Dendritic cell treated with granulocyte-macrophage colony-stimulating factor and Interleukin-4, amounts not matched to agents 40 ng/mL and 50 ng/mL, for 4 days (primary cell): ENCODE data around the gene ADK.

ENCODE experiments used
- H3K27ac Mint-ChIP-seq: one replicate; pipeline ENCODE4 v1.8.0; 2022; ENCODE audit warnings: mild to moderate bottlenecking, mixed read lengths
- H3K27me3 Mint-ChIP-seq: one replicate; pipeline ENCODE4 v1.8.0; 2022; ENCODE audit warnings: mild to moderate bottlenecking, mixed read lengths
- H3K36me3 Mint-ChIP-seq: one replicate; pipeline ENCODE4 v1.8.0; 2022; ENCODE audit warnings: low read depth, mixed read lengths
- H3K4me1 Mint-ChIP-seq: one replicate; pipeline ENCODE4 v1.8.0; 2022; ENCODE audit warnings: low read depth, mixed read lengths
- H3K4me3 Mint-ChIP-seq: one replicate; pipeline ENCODE4 v1.8.0; 2022; ENCODE audit warnings: mild to moderate bottlenecking, moderate library complexity, mixed read lengths
- H3K9me3 Mint-ChIP-seq: one replicate; pipeline ENCODE4 v1.8.0; 2022; ENCODE audit warnings: mixed read lengths
- intact Hi-C: fragments of 100-400 bp; cut with micrococcal nuclease; formaldehyde crosslinking; loops from one replicate; pipeline ENCODE4 v1.15.0; 2022

ADK gene

GRCh38 chr10:74150990-74151878 is at the start of gene ADK:
TSS of gene ADK (plus strand) at chr10:74151221. CDS start at chr10:74151279, 58 bp downstream.
- no peak within 1 kb of the TSS for H3K4me3 Mint-ChIP-seq
- H3K27ac Mint-ChIP-seq: no peak within 1 kb of the TSS
- H3K9me3 Mint-ChIP-seq: no peaks in the 10 kb centered on the region
- H3K36me3 Mint-ChIP-seq: peaks cover 20% of the 10 kb centered on the region
- H3K27me3 Mint-ChIP-seq: no peaks in the 10 kb centered on the region
- intact Hi-C loops: loop anchor here (1.0 to 5.0 kb wide), 2 partner anchors 25 to 76 kb away; no protein-coding TSS in a partner anchor
- H3K4me1 Mint-ChIP-seq: peaks cover 37% of the 10 kb centered on the region

- no peak overlapping the region for H3K27ac Mint-ChIP-seq
- peaks cover 100% of the 10 kb centered on the region for H3K36me3 Mint-ChIP-seq
- intact Hi-C loops: no loop called here
Measured at GRCh38 chr10:74103560-74104258, 47.3 kb upstream of the ADK start.

GRCh38 chr10:74104480-74104879 is 46.5 kb upstream of the ADK start:
- Mint-ChIP-seq H3K4me1 (no peaks in the 10 kb centered on the region), H3K27me3 (no peaks in the 10 kb centered on the region), H3K4me3 (no peak overlapping the region), H3K9me3 (no peaks in the 10 kb centered on the region), H3K27ac (peak overlapping the region; percentile 40), H3K36me3 (peaks cover 100% of the 10 kb centered on the region)
- intact Hi-C loops: no loop called here

More at GRCh38 chr10:74103560-74104258, 47.3 kb upstream of the ADK start:
- H3K9me3 Mint-ChIP-seq: no peaks in the 10 kb centered on the region
- no peaks in the 10 kb centered on the region for H3K27me3 Mint-ChIP-seq
- no peaks in the 10 kb centered on the region for H3K4me1 Mint-ChIP-seq
- H3K4me3 Mint-ChIP-seq: no peak overlapping the region

DNA sequence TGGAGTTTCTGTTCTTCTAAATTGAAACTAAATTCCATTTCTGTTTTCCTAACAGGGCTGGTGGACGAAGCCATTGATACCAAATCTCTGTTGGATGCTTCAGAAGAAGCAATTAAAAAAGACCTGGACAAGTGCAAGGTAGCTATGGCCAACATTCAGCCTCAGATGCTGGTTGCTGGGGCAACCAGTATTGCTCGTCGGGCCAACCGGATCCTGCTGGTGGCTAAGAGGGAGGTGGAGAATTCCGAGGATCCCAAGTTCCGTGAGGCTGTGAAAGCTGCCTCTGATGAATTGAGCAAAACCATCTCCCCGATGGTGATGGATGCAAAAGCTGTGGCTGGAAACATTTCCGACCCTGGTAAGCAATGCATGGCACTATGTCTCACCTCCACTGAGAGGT is 46.0 kb upstream of the ADK start:
- H3K4me3 Mint-ChIP-seq: no peak overlapping the region
- H3K4me1 Mint-ChIP-seq: no peaks in the 10 kb centered on the region
- no peaks in the 10 kb centered on the region for H3K27me3 Mint-ChIP-seq
- H3K9me3 Mint-ChIP-seq: no peaks in the 10 kb centered on the region
- no peak overlapping the region for H3K27ac Mint-ChIP-seq
- intact Hi-C loops: no loop called here
- peaks cover 100% of the 10 kb centered on the region for H3K36me3 Mint-ChIP-seq

- Mint-ChIP-seq H3K4me3 (no peak overlapping the region), H3K9me3 (no peaks in the 10 kb centered on the region), H3K36me3 (peaks cover 100% of the 10 kb centered on the region), H3K4me1 (no peaks in the 10 kb centered on the region), H3K27me3 (no peaks in the 10 kb centered on the region), H3K27ac (peak overlapping the region; percentile 3)
- intact Hi-C loops: no loop called here
Measured at GRCh38 chr10:74107391-74107790, 43.6 kb upstream of the ADK start.

GRCh38 chr10:74109452-74109851 is 41.6 kb upstream of the ADK start:
- Mint-ChIP-seq H3K27me3 (no peaks in the 10 kb centered on the region), H3K4me3 (no peak overlapping the region), H3K27ac (no peak overlapping the region), H3K4me1 (peaks cover 7% of the 10 kb centered on the region), H3K9me3 (no peaks in the 10 kb centered on the region), H3K36me3 (peaks cover 100% of the 10 kb centered on the region)
- intact Hi-C loops: no loop called here

GRCh38 chr10:74110120-74110519 is 40.9 kb upstream of the ADK start:
- Mint-ChIP-seq H3K4me3 (no peak overlapping the region), H3K9me3 (no peaks in the 10 kb centered on the region), H3K27ac (no peak overlapping the region), H3K4me1 (peaks cover 7% of the 10 kb centered on the region), H3K36me3 (peaks cover 100% of the 10 kb centered on the region), H3K27me3 (no peaks in the 10 kb centered on the region)
- intact Hi-C loops: no loop called here

DNA sequence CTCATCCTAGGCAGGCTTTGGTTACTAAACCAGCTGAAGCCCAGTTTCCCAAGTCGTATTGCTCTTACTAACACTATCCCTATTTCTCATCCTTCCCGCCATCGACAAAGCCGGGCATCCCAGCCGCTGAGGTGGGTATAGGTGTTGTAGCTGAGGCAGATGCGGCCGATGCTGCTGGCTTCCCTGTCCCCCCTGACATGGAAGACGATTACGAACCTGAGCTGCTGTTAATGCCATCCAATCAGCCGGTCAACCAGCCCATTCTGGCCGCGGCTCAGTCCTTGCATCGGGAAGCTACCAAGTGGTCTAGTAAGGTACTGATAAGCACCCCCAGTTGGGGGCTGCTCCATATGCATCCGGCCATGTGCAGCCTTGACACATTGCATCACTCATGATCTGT is 39.2 kb upstream of the ADK start:
- H3K27ac Mint-ChIP-seq: no peak overlapping the region

DNA sequence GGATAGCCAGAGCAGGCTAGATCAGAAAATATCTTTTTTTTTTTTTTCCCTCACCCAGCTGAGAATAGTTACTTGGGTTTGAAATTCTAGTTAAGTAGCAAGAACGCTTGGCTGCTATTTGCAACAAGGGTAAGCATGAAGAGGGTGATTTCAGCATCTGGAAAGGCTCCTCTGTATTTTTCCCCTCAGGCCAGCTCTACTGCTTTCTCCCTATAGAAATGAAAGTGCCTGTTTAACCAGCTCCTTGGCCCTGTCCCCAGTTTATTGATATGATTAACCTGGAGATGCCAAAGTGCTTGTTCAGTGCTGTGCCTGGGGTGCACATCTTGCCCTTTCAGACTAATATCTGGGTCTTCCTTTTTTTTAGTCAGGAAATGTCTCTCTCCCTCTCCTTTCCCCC is 37.5 kb upstream of the ADK start:
- Mint-ChIP-seq H3K9me3 (no peaks in the 10 kb centered on the region), H3K4me3 (no peak overlapping the region), H3K27me3 (no peaks in the 10 kb centered on the region), H3K27ac (no peak overlapping the region), H3K4me1 (peaks cover 16% of the 10 kb centered on the region), H3K36me3 (peaks cover 100% of the 10 kb centered on the region)
- intact Hi-C loops: no loop called here

More for the DNA sequence above, 39.2 kb upstream of the ADK start:
- peaks cover 7% of the 10 kb centered on the region for H3K4me1 Mint-ChIP-seq
- no peaks in the 10 kb centered on the region for H3K27me3 Mint-ChIP-seq
- H3K36me3 Mint-ChIP-seq: peaks cover 100% of the 10 kb centered on the region
- intact Hi-C loops: no loop called here
- H3K4me3 Mint-ChIP-seq: no peak overlapping the region
- no peaks in the 10 kb centered on the region for H3K9me3 Mint-ChIP-seq

DNA sequence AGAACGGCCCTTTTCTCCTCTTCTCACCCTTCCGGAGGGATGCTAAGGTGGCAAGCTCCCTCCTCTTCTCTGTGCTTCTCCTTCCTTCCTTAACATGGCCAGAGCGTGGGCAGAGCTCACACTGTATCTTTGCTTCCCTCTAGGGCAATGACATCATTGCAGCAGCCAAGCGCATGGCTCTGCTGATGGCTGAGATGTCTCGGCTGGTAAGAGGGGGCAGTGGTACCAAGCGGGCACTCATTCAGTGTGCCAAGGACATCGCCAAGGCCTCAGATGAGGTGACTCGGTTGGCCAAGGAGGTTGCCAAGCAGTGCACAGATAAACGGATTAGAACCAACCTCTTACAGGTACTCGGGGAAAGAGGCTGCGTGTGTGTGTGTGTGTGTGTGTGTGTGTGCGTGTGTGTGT is 37.0 kb upstream of the ADK start:
- Mint-ChIP-seq H3K27ac (no peak overlapping the region), H3K27me3 (no peaks in the 10 kb centered on the region), H3K9me3 (no peaks in the 10 kb centered on the region), H3K4me3 (no peak overlapping the region), H3K36me3 (peaks cover 100% of the 10 kb centered on the region), H3K4me1 (peaks cover 20% of the 10 kb centered on the region)
- intact Hi-C loops: no loop called here

DNA sequence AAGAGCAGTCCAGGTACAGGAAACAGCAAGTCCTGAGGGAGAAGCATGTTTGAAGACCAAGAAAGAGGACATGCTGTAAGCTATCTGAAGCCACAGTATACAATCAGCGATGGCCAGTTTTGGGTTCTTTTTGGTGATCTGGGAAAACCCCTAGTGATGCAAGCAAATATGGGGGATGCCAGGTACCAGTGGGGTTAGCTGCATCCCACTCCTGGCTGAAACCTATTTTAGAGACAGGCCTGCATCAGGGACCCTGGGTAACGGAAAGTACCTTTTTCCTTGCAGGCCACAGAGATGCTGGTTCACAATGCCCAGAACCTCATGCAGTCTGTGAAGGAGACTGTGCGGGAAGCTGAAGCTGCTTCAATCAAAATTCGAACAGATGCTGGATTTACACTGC is 33.3 kb upstream of the ADK start:
- intact Hi-C loops: no loop called here
- H3K27ac Mint-ChIP-seq: peak overlapping the region; percentile 55
- no peaks in the 10 kb centered on the region for H3K9me3 Mint-ChIP-seq
- no peaks in the 10 kb centered on the region for H3K27me3 Mint-ChIP-seq
- H3K4me1 Mint-ChIP-seq: peaks cover 32% of the 10 kb centered on the region
- no peak overlapping the region for H3K4me3 Mint-ChIP-seq
- peaks cover 100% of the 10 kb centered on the region for H3K36me3 Mint-ChIP-seq

- Mint-ChIP-seq H3K9me3 (no peaks in the 10 kb centered on the region), H3K27ac (peak overlapping the region; percentile 55), H3K4me3 (no peak overlapping the region), H3K36me3 (peaks cover 100% of the 10 kb centered on the region), H3K4me1 (peaks cover 36% of the 10 kb centered on the region), H3K27me3 (no peaks in the 10 kb centered on the region)
- intact Hi-C loops: no loop called here
Measured at GRCh38 chr10:74118804-74119203, 32.2 kb upstream of the ADK start.

- Mint-ChIP-seq H3K27me3 (no peaks in the 10 kb centered on the region), H3K27ac (no peak overlapping the region), H3K36me3 (peaks cover 99% of the 10 kb centered on the region)
Measured at GRCh38 chr10:74120911-74121310, 30.1 kb upstream of the ADK start.

DNA sequence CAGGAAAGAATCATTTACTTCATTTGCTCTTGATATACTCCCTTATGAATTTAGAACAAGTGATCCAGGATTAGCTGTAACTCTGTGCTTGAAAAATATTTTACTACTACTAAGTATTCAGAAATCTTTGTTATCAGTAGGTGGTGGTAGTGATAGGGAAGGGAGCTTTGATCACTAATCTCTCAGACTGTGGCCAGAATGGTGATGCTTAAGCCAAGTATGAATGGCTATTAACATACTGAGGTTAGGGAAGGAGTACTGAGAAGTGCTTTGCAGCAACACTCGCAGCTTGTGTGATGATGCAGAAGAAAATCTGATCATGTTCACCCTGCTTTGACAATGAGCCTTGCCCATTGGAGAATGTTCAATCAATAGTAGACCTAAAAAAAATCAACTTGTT is 29.7 kb upstream of the ADK start:
- peaks cover 31% of the 10 kb centered on the region for H3K4me1 Mint-ChIP-seq

More at GRCh38 chr10:74120911-74121310, 30.1 kb upstream of the ADK start:
- Mint-ChIP-seq H3K4me3 (no peak overlapping the region), H3K9me3 (no peaks in the 10 kb centered on the region), H3K4me1 (peaks cover 31% of the 10 kb centered on the region)
- intact Hi-C loops: no loop called here

More for the DNA sequence above, 29.7 kb upstream of the ADK start:
- Mint-ChIP-seq H3K9me3 (no peaks in the 10 kb centered on the region), H3K36me3 (peaks cover 99% of the 10 kb centered on the region), H3K27ac (no peak overlapping the region), H3K27me3 (no peaks in the 10 kb centered on the region), H3K4me3 (no peak overlapping the region)
- intact Hi-C loops: no loop called here
